H1 (cell line): Measurements from ENCODE around the gene PCBP4. TPM values are rescaled to one million over a fixed set of nuclear protein-coding genes. Genes with fewer than 3 reads are reported as not detected.

Experiments used
- CTCF ChIA-PET: fragments of 300-600 bp; sonication (Branson Sonifier 250); formaldehyde crosslinking; loops from one replicate; lab custom pipeline; 2021; ENCODE audit not compliant: partially characterized antibody; lab: Charles Lee
- POLR2A ChIA-PET: fragments of 300-600 bp; sonication (Branson Sonifier 250); formaldehyde crosslinking; loops from one replicate; lab custom pipeline; 2021; ENCODE audit warnings: inconsistent platforms; ENCODE audit not compliant: partially characterized antibody; lab: Charles Lee
- DNase-seq, 2 experiments: peaks; one replicate each; pipeline versions ENCODE4 v3.0.0 to v3.0.0-alpha.2; 2010 to 2022; ENCODE audit warnings: low spot score in 2 of 2, low read depth in 1 of 2, mixed read lengths in 1 of 2
- FAIRE-seq: peaks from 2 replicates; lab custom pipeline; 2011; peaks lifted over from hg19 to GRCh38; lab: Jason Lieb, UNC
- H2AFZ ChIP-seq: 2 replicates; pipeline ENCODE4 v1.8.1; 2012; ENCODE audit warnings: low read length, inconsistent platforms
- H2AK5ac ChIP-seq: 2 replicates; pipeline ENCODE4 v1.6.1; 2013; ENCODE audit warnings: low read depth, low read length
- H2BK120ac ChIP-seq: replicated peaks from 2 replicates; pipeline ENCODE3; 2013; ENCODE audit warnings: low read depth, low read length, inconsistent platforms
- H2BK12ac ChIP-seq: 2 replicates; pipeline ENCODE4 v1.6.1; 2013; ENCODE audit warnings: low read depth, low read length
- H2BK15ac ChIP-seq: 2 replicates; pipeline ENCODE4 v1.6.1; 2013; ENCODE audit warnings: low read length
- H2BK20ac ChIP-seq: 2 replicates; pipeline ENCODE4 v1.6.1; 2013; ENCODE audit warnings: low read length
- H2BK5ac ChIP-seq: 2 replicates; pipeline ENCODE4 v1.6.1; 2013; ENCODE audit warnings: low read depth, low read length
- H3K14ac ChIP-seq: 2 replicates; pipeline ENCODE4 v1.6.1; 2013; ENCODE audit warnings: inconsistent platforms; ENCODE audit not compliant: insufficient read length
- H3K18ac ChIP-seq: 2 replicates; pipeline ENCODE4 v1.6.1; 2013; ENCODE audit warnings: low read length; ENCODE audit errors: extremely low read depth
- H3K23ac ChIP-seq: 2 replicates; pipeline ENCODE4 v1.6.1; 2013; ENCODE audit warnings: inconsistent platforms; ENCODE audit not compliant: insufficient read length
- H3K23me2 ChIP-seq: 2 replicates; pipeline ENCODE4 v1.6.1; 2013; ENCODE audit warnings: low read depth, low read length
- H3K27ac ChIP-seq: 2 replicates; pipeline ENCODE4 v1.6.1; 2011; ENCODE audit warnings: low read depth, low read length, inconsistent platforms
- H3K27me3 ChIP-seq, 4 experiments: replicated peaks in 1 of 4; 1 replicate in 1 of 4; 2 replicates in 3 of 4; pipeline versions ENCODE4 v1.6.1 to v1.8.1; 2011 to 2013; ENCODE audit warnings: low read length in 3 of 4, mild to moderate bottlenecking in 3 of 4, inconsistent platforms in 2 of 4, mixed read lengths in 2 of 4, moderate library complexity in 1 of 4; ENCODE audit not compliant: control insufficient read depth in 3 of 4, insufficient read depth in 3 of 4; ENCODE audit errors: extremely low read depth in 1 of 4
- H3K36me3 ChIP-seq, 4 experiments: 2 replicates each; pipeline versions ENCODE4 v1.6.1 to v1.8.1; 2011 to 2013; ENCODE audit warnings: mild to moderate bottlenecking in 4 of 4, low read length in 3 of 4, moderate library complexity in 2 of 4, control low read depth in 1 of 4, inconsistent platforms in 1 of 4; ENCODE audit not compliant: insufficient read depth in 4 of 4, control insufficient read depth in 2 of 4
- H3K4ac ChIP-seq: replicated peaks from 2 replicates; pipeline ENCODE3; 2013; ENCODE audit warnings: low read length, low read depth, mixed read lengths, inconsistent platforms; ENCODE audit not compliant: insufficient read length
- H3K4me1 ChIP-seq, 4 experiments: replicated peaks in 1 of 4; 1 replicate in 1 of 4; 2 replicates in 3 of 4; pipeline versions ENCODE4 v1.6.1 to v1.8.1; 2011 to 2013; ENCODE audit warnings: low read length in 3 of 4, inconsistent platforms in 2 of 4, mixed read lengths in 1 of 4; ENCODE audit not compliant: insufficient read depth in 4 of 4, control insufficient read depth in 3 of 4
- H3K4me2 ChIP-seq, 2 experiments: 2 replicates each; pipeline versions ENCODE4 v1.6.1 to v1.8.1; 2011 to 2013; ENCODE audit warnings: low read depth in 2 of 2, low read length in 2 of 2, control low read depth in 1 of 2, inconsistent platforms in 1 of 2, mild to moderate bottlenecking in 1 of 2; ENCODE audit not compliant: insufficient read depth in 1 of 2
- H3K4me3 ChIP-seq, 4 experiments: fragments of 200-600, 300-600 bp in 1 of 4; sonication (generic), shearing (Covaris generic), sonication (Bioruptor Twin) in 1 of 4; 2 replicates each; pipeline versions ENCODE4 v1.5.1 to v1.8.1; 2011 to 2016; ENCODE audit warnings: low read length in 4 of 4, low read depth in 3 of 4, control low read depth in 2 of 4, inconsistent platforms in 2 of 4, mild to moderate bottlenecking in 2 of 4, mixed read lengths in 1 of 4, moderate library complexity in 1 of 4; ENCODE audit not compliant: insufficient read depth in 2 of 4; ENCODE audit errors: extremely low read depth in 1 of 4
- H3K56ac ChIP-seq: replicated peaks from 2 replicates; pipeline ENCODE3; 2013; ENCODE audit warnings: low read depth, mild to moderate bottlenecking, mixed read lengths, low read length, inconsistent platforms; ENCODE audit not compliant: insufficient read length
- H3K79me1 ChIP-seq: 2 replicates; pipeline ENCODE4 v1.6.1; 2013; ENCODE audit warnings: low read depth, low read length, control low read depth
- H3K79me2 ChIP-seq, 2 experiments: 2 replicates each; pipeline versions ENCODE4 v1.6.1 to v1.8.1; 2012 to 2013; ENCODE audit warnings: low read length in 2 of 2, mild to moderate bottlenecking in 2 of 2, inconsistent platforms in 1 of 2; ENCODE audit not compliant: insufficient read depth in 2 of 2, control insufficient read depth in 1 of 2
- H3K9ac ChIP-seq, 4 experiments: replicated peaks in 1 of 4; 1 replicate in 1 of 4; 2 replicates in 3 of 4; pipeline versions ENCODE4 v1.6.1 to v1.8.1; 2011 to 2013; ENCODE audit warnings: low read depth in 3 of 4, low read length in 3 of 4, control low read depth in 2 of 4, mild to moderate bottlenecking in 2 of 4, moderate library complexity in 2 of 4, inconsistent platforms in 1 of 4; ENCODE audit errors: extremely low read depth in 1 of 4
- H3K9me3 ChIP-seq, 2 experiments: 2 replicates each; pipeline versions ENCODE4 v1.6.1 to v1.8.1; 2012 to 2013; ENCODE audit warnings: mild to moderate bottlenecking in 2 of 2, moderate library complexity in 2 of 2, control low read depth in 1 of 2, inconsistent platforms in 1 of 2, low read depth in 1 of 2, low read length in 1 of 2, mixed read lengths in 1 of 2; ENCODE audit not compliant: insufficient read depth in 2 of 2
- H4K20me1 ChIP-seq, 2 experiments: replicated peaks in 1 of 2; 2 replicates each; pipeline versions ENCODE3 to v1.8.1; 2011 to 2013; ENCODE audit warnings: inconsistent platforms in 2 of 2, low read length in 2 of 2, mild to moderate bottlenecking in 1 of 2; ENCODE audit not compliant: insufficient read depth in 2 of 2, control insufficient read depth in 1 of 2
- H4K5ac ChIP-seq: 2 replicates; pipeline ENCODE4 v1.6.1; 2013; ENCODE audit warnings: low read length, low read depth, mixed read lengths, inconsistent platforms; ENCODE audit not compliant: insufficient read length
- H4K8ac ChIP-seq: 2 replicates; pipeline ENCODE4 v1.8.0; 2013; ENCODE audit warnings: mild to moderate bottlenecking, moderate library complexity, low read length, inconsistent platforms; ENCODE audit not compliant: insufficient read depth; ENCODE audit errors: extremely low read depth
- H4K91ac ChIP-seq: replicated peaks from 2 replicates; pipeline ENCODE3; 2013; ENCODE audit warnings: low read length, mixed read lengths, inconsistent platforms; ENCODE audit not compliant: insufficient read length
- BACH1 ChIP-seq: IDR thresholded peaks from 2 replicates; pipeline ENCODE4 v1.6.1; 2012; ENCODE audit warnings: low read length, improper control_type of control experiment
- GABPA ChIP-seq: IDR thresholded peaks from 2 replicates; pipeline ENCODE4 v1.6.1; 2011; ENCODE audit warnings: mild to moderate bottlenecking, low read length, moderate library complexity, borderline replicate concordance; ENCODE audit not compliant: insufficient read depth
- KDM1A ChIP-seq: fragments of 200-600, 300-600 bp; sonication (generic); IDR thresholded peaks from 2 replicates; pipeline ENCODE4 v1.7.1; 2016; ENCODE audit warnings: mild to moderate bottlenecking, low read length, borderline replicate concordance
- NRF1 ChIP-seq: IDR thresholded peaks from 2 replicates; pipeline ENCODE4 v1.6.1; 2011; ENCODE audit warnings: mild to moderate bottlenecking, low read depth, low read length, improper control_type of control experiment
- PHF8 ChIP-seq: fragments of 200-600 bp; sonication (generic); conservative IDR thresholded peaks from 2 replicates; pipeline ENCODE4 v1.7.1; 2012; ENCODE audit warnings: low read depth, mild to moderate bottlenecking, inconsistent platforms, low read length, moderate library complexity
- RBBP5 ChIP-seq: IDR thresholded peaks from 2 replicates; pipeline ENCODE4 v1.7.1; 2012; ENCODE audit warnings: low read depth, mild to moderate bottlenecking, inconsistent platforms, low read length, moderate library complexity, borderline replicate concordance
- RFX5 ChIP-seq: IDR thresholded peaks from 2 replicates; pipeline ENCODE4 v1.6.1; 2011; ENCODE audit warnings: low read depth, low read length, improper control_type of control experiment, borderline replicate concordance
- RNF2 ChIP-seq: fragments of 200-900, 300-1000 bp; sonication (generic); IDR thresholded peaks from 2 replicates; pipeline ENCODE4 v1.7.1; 2016; ENCODE audit warnings: borderline replicate concordance, low read depth, mild to moderate bottlenecking, antibody characterized with exemption, low read length; ENCODE audit not compliant: poor library complexity, severe bottlenecking; ENCODE audit errors: missing control alignments
- SIRT6 ChIP-seq: IDR thresholded peaks from one replicate; pipeline ENCODE4 v1.7.1; 2012; ENCODE audit warnings: low read length, inconsistent platforms
- USF2 ChIP-seq: IDR thresholded peaks from 2 replicates; pipeline ENCODE4 v1.6.1; 2011; ENCODE audit warnings: low read length, improper control_type of control experiment
- ZNF274 ChIP-seq: IDR thresholded peaks from 2 replicates; pipeline ENCODE4 v1.7.0; 2012; ENCODE audit warnings: low read length, borderline replicate concordance; ENCODE audit errors: extremely low read depth
- WGBS, 2 experiments: shearing (Covaris generic) in 1 of 2; methylation state at CpG; one replicate each; pipeline versions ENCODE4 v1.1.6 to v1.1.7; 2013 to 2015; ENCODE audit warnings: low lambda C conversion rate in 2 of 2, mixed read lengths in 2 of 2, inconsistent platforms in 1 of 2, low coverage in 1 of 2, missing lambda C conversion rate in 1 of 2; ENCODE audit not compliant: insufficient replicate concordance in 2 of 2, insufficient coverage in 1 of 2, insufficient read length in 1 of 2; ENCODE audit errors: extremely low coverage in 1 of 2, missing lambda C conversion rate in 1 of 2; 5-methylcytosine and 5-hydroxymethylcytosine counted together
- polyA plus RNA-seq, 7 experiments: library from polyadenylated mRNA; depleted of rRNA in 3 of 7; stranded (reverse) in 5 of 7; unstranded in 2 of 7; fragments of >200 nt in 5 of 7; fragments of 200-250 nt in 2 of 7; gene quantifications; 1 replicate in 5 of 7; 2 replicates in 1 of 7; 4 replicates in 1 of 7; pipeline versions ENCODE4 v1.2.1 to v1.2.3, GENCODE V29; 2011 to 2013; ENCODE audit warnings: missing spikeins in 2 of 7, mixed read lengths in 2 of 7
- total RNA-seq: library from RNA; stranded (reverse); fragmentation: NEBNext Ultra II Directional; extraction: Animal tissue kit (Norgen Biotek cat#: 25700); gene quantifications from 2 replicates; pipeline ENCODE4 v1.2.1, GENCODE V29; 2021

Gene PCBP4
- total and polyA plus RNA-seq, 2 of the 8 experiments (the other 6 are each of a cell fraction or from before 2014, with no cell fraction given): 16.4 to 34.1 TPM

GRCh38 chr3:51977446-51978142 lies 10.3 kb upstream of the PCBP4 start:
- H3K4ac ChIP-seq: no peak overlapping the region
- H3K27ac ChIP-seq: no peak overlapping the region
- H4K91ac ChIP-seq: no peak overlapping the region
- H3K4me2 ChIP-seq: no peak overlapping the region
- H3K79me1 ChIP-seq: peaks cover 10% of the 10 kb centered on the region
- H2AK5ac ChIP-seq: no peak overlapping the region
- ChIA-PET CTCF (interaction anchor here (1.0 to 2.6 kb wide), 5 partner anchors 20 to 75 kb away, joined by 3 to 12 read pairs (median 3); partner anchors contain the start of genes PARP3 and RRP9), POLR2A (interaction anchor here (0.7 to 29.3 kb wide), 4 partner anchors 6 to 1664 kb away, joined by 3 to 923 read pairs (median 463); partner anchors contain the start of genes ABHD14A, ABHD14B, ACY1 and PCBP4)
- peaks cover 2 to 32% (median 24%) of the 10 kb centered on the region in 4 experiments; a peak in 6 of 7 replicates for H3K27me3 ChIP-seq
- H2BK12ac ChIP-seq: no peak overlapping the region
- no peak overlapping the region for H3K18ac ChIP-seq
- no peak overlapping the region for H4K5ac ChIP-seq
- H3K36me3 ChIP-seq: no peaks in the 10 kb centered on the region
- no peak overlapping the region for H2BK5ac ChIP-seq
- H3K4me1 ChIP-seq: peaks cover 6 to 26% (median 19%) of the 10 kb centered on the region in 4 experiments
- no peaks in the 10 kb centered on the region for H3K79me2 ChIP-seq
- H3K56ac ChIP-seq: no peak overlapping the region
- H3K4me3 ChIP-seq: no peak overlapping the region
- peaks cover 14% of the 10 kb centered on the region for H3K23me2 ChIP-seq
- H2BK20ac ChIP-seq: no peak overlapping the region
- H4K8ac ChIP-seq: no peak overlapping the region
- H3K14ac ChIP-seq: no peak overlapping the region
- no peak overlapping the region for H3K23ac ChIP-seq
- H4K20me1 ChIP-seq: peaks cover 0 to 6% of the 10 kb centered on the region in 2 experiments
- 87% methylated on average over 9 of the region's 9 CpGs; no CpG with 5 or more reads in 1 of the 2 experiments for WGBS, 2 experiments
- DNase-seq (no peak), FAIRE-seq (no peak)
- H2BK120ac ChIP-seq: no peak overlapping the region
- no peak overlapping the region for H3K9ac ChIP-seq
- no peak overlapping the region for H2AFZ ChIP-seq
- no peak overlapping the region for H2BK15ac ChIP-seq
- H3K9me3 ChIP-seq: no peaks in the 10 kb centered on the region; a peak in 1 of 4 replicates
- TF ChIP-seq KDM1A: no peak
- TF ChIP-seq GABPA: no peak
- no peak for TF ChIP-seq USF2
- no peak for TF ChIP-seq BACH1
- no peak for TF ChIP-seq SIRT6
- TF ChIP-seq NRF1: no peak
- TF ChIP-seq RNF2: no peak
- TF ChIP-seq PHF8: no peak
- no peak for TF ChIP-seq RBBP5
- TF ChIP-seq ZNF274: no peak
- no peak for TF ChIP-seq RFX5
